Heart left ventricle (tissue), 16 donors: Measurements from ENCODE around the gene GCLC. TPM values are rescaled to one million over a fixed set of nuclear protein-coding genes. Genes with fewer than 3 reads are reported as not detected.
A peak's percentile ranks its signal among the peaks of the same experiment; 100 is the strongest.

Experiments used
- ATAC-seq, 4 donors: fragments of 200-7000 bp; cut with Tn5 transposase; one replicate each; pipeline ENCODE4 v1.9.1; 2020 to 2022; ENCODE audit warnings: moderate library complexity in 4 of 4, mild to moderate bottlenecking in 3 of 4, moderate number of reproducible peaks in 1 of 4
- DNase-seq, 5 donors: peaks; one replicate each; pipeline ENCODE4 v3.0.0-alpha.2; 2020
- H3K27ac ChIP-seq, 12 donors: fragments of 200-600 bp; sonication (generic) in 4 of 12; one replicate each; pipeline versions ENCODE4 v1.5.0 to v1.8.0; 2016 to 2022; ENCODE audit warnings: mild to moderate bottlenecking in 2 of 12
- H3K27me3 ChIP-seq, 9 donors: fragments of 200-600 bp; sonication (generic) in 2 of 9; one replicate each; pipeline versions ENCODE4 v1.5.1 to v1.8.0; 2016 to 2022; ENCODE audit warnings: mild to moderate bottlenecking in 3 of 9
- H3K36me3 ChIP-seq, 9 donors: fragments of 200-600 bp; sonication (generic) in 2 of 9; one replicate each; pipeline versions ENCODE4 v1.5.0 to v1.8.0; 2018 to 2022; ENCODE audit warnings: mild to moderate bottlenecking in 2 of 9
- H3K4me1 ChIP-seq, 12 donors: fragments of 200-600 bp; sonication (generic) in 4 of 12; one replicate each; pipeline versions ENCODE4 v1.5.0 to v1.8.0; 2016 to 2022; ENCODE audit warnings: mild to moderate bottlenecking in 3 of 12
- H3K4me3 ChIP-seq, 12 donors: fragments of 200-600 bp; sonication (generic) in 4 of 12; one replicate each; pipeline versions ENCODE4 v1.5.0 to v1.8.0; 2017 to 2022; ENCODE audit warnings: mild to moderate bottlenecking in 9 of 12, moderate library complexity in 4 of 12
- H3K9me3 ChIP-seq, 12 donors: fragments of 200-600 bp; sonication (generic) in 4 of 12; one replicate each; pipeline versions ENCODE4 v1.5.0 to v1.8.0; 2016 to 2022; ENCODE audit warnings: mild to moderate bottlenecking in 1 of 12
- CTCF ChIP-seq, 12 donors: fragments of 200-600 bp; sonication (generic) in 4 of 12; IDR thresholded peaks; one replicate each; pipeline versions ENCODE4 v1.5.0 to v1.8.0; 2018 to 2022; ENCODE audit warnings: antibody characterized with exemption in 12 of 12, mild to moderate bottlenecking in 5 of 12
- POLR2A ChIP-seq, 2 donors: fragments of 450-650 bp; IDR thresholded peaks; one replicate each; pipeline ENCODE4 v1.6.1; 2017; ENCODE audit warnings: antibody characterized with exemption in 2 of 2, mild to moderate bottlenecking in 2 of 2, moderate library complexity in 2 of 2
- WGBS, 4 donors: extraction: QIAGEN DNeasy Blood & Tissue Kit in 2 of 4; methylation state at CpG; one replicate each; pipeline versions ENCODE4 v1.1.5 to v1.1.7; 2013 to 2018; 5-methylcytosine and 5-hydroxymethylcytosine counted together
- intact Hi-C, 10 donors: fragments of 100-400 bp; cut with DNase I; formaldehyde crosslinking; loops; one replicate each; pipeline versions ENCODE4 v1.11.1 to v1.14.2; 2022
- long read RNA-seq, 3 donors: library from polyadenylated mRNA; unstranded; transcript quantifications; one replicate each; pipeline ENCODE4 v2.0.0, GENCODE V29; 2020 to 2021
- polyA plus RNA-seq, 2 donors: library from polyadenylated mRNA; stranded (reverse); fragments of 200-250 nt; gene quantifications; one replicate each; pipeline ENCODE4 v1.2.3, GENCODE V29; 2013
- total RNA-seq, 9 donors: library from RNA; depleted of rRNA in 2 of 9; stranded (reverse); fragments of >200 nt in 2 of 9; fragmentation: NEBNext Ultra II Directional in 3 of 9; extraction: Animal tissue kit (Norgen Biotek cat#: 25700) in 3 of 9; gene quantifications; one replicate each; pipeline versions ENCODE4 v1.1.0 to v1.2.4, GENCODE V29; 2016 to 2023
- donor health status: ischemic (EF 13 %, LVEDD 7.1; RV severe dilation, severe dysfunction).
- donor health status: healthy with polysubstance abuse.
- donor health status: DM: no; HTN: yes; CAD: no.
- donor health status: DM: no; HTN: no; CAD: no.
- donor health status: ischemic (EF 25% LVEDD 6.9; RV normal size, moderate dysfunction).
- donor health status: ischemic (EF 25% LVEDD 5.7; RV mildly dilated, moderate dysfunction).
- donor health status: healthy.
- donor health status: DM: yes; HTN: yes; CAD: no.
- donor health status: ischemic (EF 35%, LVEDD 5.7; RV mildly dilated, moderate dysfunction).
- donor health status: nonischemic (EF 11% LVEDD 7.7; RV severe dilation, severe dysfunction).
- donor health status: DM: yes; HTN: yes; CAD: no.
- donor health status: PGD.
- donor health status: ischemic (EF 29% LVEDD 5.4; RV normal size, mild dysfunction).
- donor health status: nonischemic (EF 23%, LVEDD 6.1; RV moderate dilation, normal function).

GCLC gene
- total RNA-seq, result 10 to 100 TPM; 15.2 to 42.9 (median 32.4) TPM
- polyA plus RNA-seq, result 10 to 100 TPM in 1 of 2 donors, 1 to 10 TPM in 1; 8.1 to 12.4 TPM
- long read RNA-seq, donor 1, transcript GCLC-215 (16 exons, 3,785 nt), result major isoform, 15 of 24 reads
- long read RNA-seq, donor 1, partial matches to known transcripts, result 5 of 24 reads
- long read RNA-seq, donor 1, other reads (novel, unspliced or antisense), result 3 of 24 reads
- long read RNA-seq, donor 2, partial matches to known transcripts, result 4 of 6 reads
- long read RNA-seq, donor 2, other reads (novel, unspliced or antisense), result 1 of 6 reads
- long read RNA-seq, donor 3, transcript GCLC-215 (16 exons, 3,785 nt), result major isoform, 22 of 27 reads
- long read RNA-seq, donor 3, partial matches to known transcripts, result 4 of 27 reads
- long read RNA-seq, donor 3, other reads (novel, unspliced or antisense), result 1 of 27 reads

GRCh38 chr6:53544470-53545308 is at the start of gene GCLC:
Gene GCLC, minus strand, starts transcription at chr6:53545101. Its CDS starts 456 bp downstream, at chr6:53544645.
- no peaks in the 10 kb centered on the region for H3K9me3 ChIP-seq
- 1 to 2% (median 1%) methylated on average over 43 to 105 of the region's 105 CpGs for WGBS, 4 donors
- H3K4me1 ChIP-seq, result peaks cover 0 to 50% (median 27%) of the 10 kb centered on the region in 12 donors
- no peaks in the 10 kb centered on the region for H3K36me3 ChIP-seq
- TF ChIP-seq CTCF (IDR thresholded peaks at IDR 0.05), result peak; percentile 36 to 89 (median 76)
- peak; percentile 62 to 94 for TF ChIP-seq POLR2A (IDR thresholded peaks at IDR 0.05)
- ATAC-seq (peak; percentile 67 to 85 (median 82)), DNase-seq (peak; percentile 95 to 97 (median 96))
- peak within 1 kb of the TSS; percentile 66 to 94 (median 78) for H3K4me3 ChIP-seq
- intact Hi-C loops, result loop anchor here in 8 of 10 donors (2.0 to 10.0 kb wide), 9 partner anchors 52 to 250 kb away; partner anchors contain the start of genes ELOVL5 (in 1 of the 8), KLHL31 (in 1 of the 8) and LRRC1 (in 1 of the 8)
- H3K27me3 ChIP-seq, result no peaks in the 10 kb centered on the region
- peak within 1 kb of the TSS; percentile 82 to 98 (median 95) for H3K27ac ChIP-seq

GRCh38 chr6:53594596-53594995 is 49.7 kb upstream of the GCLC start:
- DNase-seq (no peak), ATAC-seq (no peak)
- intact Hi-C loops, result no loop called here
- H3K36me3 ChIP-seq, result no peaks in the 10 kb centered on the region
- 60 to 70% (median 66%) methylated on average over 2 of the region's 2 CpGs for WGBS, 4 donors
- TF ChIP-seq POLR2A (IDR thresholded peaks at IDR 0.05) (no peak), CTCF (IDR thresholded peaks at IDR 0.05) (no peak)
- no peak overlapping the region for H3K4me3 ChIP-seq
- H3K4me1 ChIP-seq, result peaks cover 0 to 10% (median 0%) of the 10 kb centered on the region in 12 donors
- H3K27ac ChIP-seq, result no peak overlapping the region
- H3K9me3 ChIP-seq, result peaks cover 0 to 2% (median 0%) of the 10 kb centered on the region in 12 donors
- no peaks in the 10 kb centered on the region for H3K27me3 ChIP-seq

GRCh38 chr6:53593001-53593488 is 48.1 kb upstream of the GCLC start:
- WGBS, 4 donors, result 54 to 68% (median 63%) methylated on average over 2 of the region's 2 CpGs
- TF ChIP-seq CTCF (IDR thresholded peaks at IDR 0.05) (no peak), POLR2A (IDR thresholded peaks at IDR 0.05) (no peak)
- Histone ChIP-seq H3K4me1 (peaks cover 0 to 10% (median 0%) of the 10 kb centered on the region in 12 donors), H3K27ac (peak overlapping the region in 1 of 12 donors; percentile 30), H3K36me3 (no peaks in the 10 kb centered on the region), H3K27me3 (peaks cover 0 to 4% (median 0%) of the 10 kb centered on the region in 9 donors), H3K9me3 (peaks cover 0 to 2% (median 0%) of the 10 kb centered on the region in 12 donors), H3K4me3 (no peak overlapping the region)
- DNase-seq (no peak), ATAC-seq (no peak)
- intact Hi-C loops, result no loop called here
